Fibroblast of mammary gland (primary cell): ENCODE measurements around the gene CNGB1.
"Not testable (repeated sequence)": the region's sequence is repeated elsewhere in the genome, so short reads cannot be mapped to it uniquely, and the experiment has no call there.

Source experiments
- DNase-seq: peaks from one replicate; pipeline ENCODE4 v3.0.0-alpha.2; 2010; ENCODE audit warnings: low read depth
- H3K4me3 ChIP-seq: 2 replicates; pipeline ENCODE4 v1.5.1; 2011; ENCODE audit warnings: low read depth, mild to moderate bottlenecking, low read length, moderate library complexity; ENCODE audit not compliant: control insufficient read depth
- CTCF ChIP-seq: conservative IDR thresholded peaks from 2 replicates; pipeline ENCODE4 v1.5.1; 2011; ENCODE audit warnings: low read depth, low read length, inconsistent platforms; ENCODE audit not compliant: control insufficient read depth, insufficient read depth

Gene CNGB1

GRCh38 chr16:57918994-57919393, 51.9 kb downstream of the CNGB1 start:
- TF ChIP-seq CTCF, result no peak
- H3K4me3 ChIP-seq, result no peak overlapping the region
- DNase-seq, result no peak

GRCh38 chr16:57918444-57918843, 52.5 kb downstream of the CNGB1 start:
- TF ChIP-seq CTCF, result no peak
- no peak for DNase-seq
- H3K4me3 ChIP-seq, result no peak overlapping the region

GRCh38 chr16:57917929-57918328, 53.0 kb downstream of the CNGB1 start:
- not testable (repeated sequence) for DNase-seq, H3K4me3 ChIP-seq

GRCh38 chr16:57917489-57917888, 53.4 kb downstream of the CNGB1 start:
- not testable (repeated sequence) for DNase-seq, H3K4me3 ChIP-seq

- DNase-seq, result no peak
- no peak overlapping the region for H3K4me3 ChIP-seq
- no peak for TF ChIP-seq CTCF
Measured at GRCh38 chr16:57916735-57917438, 54.0 kb downstream of the CNGB1 start.

GRCh38 chr16:57915811-57916488, 55.0 kb downstream of the CNGB1 start:
- H3K4me3 ChIP-seq, result no peak overlapping the region
- DNase-seq, result no peak
- no peak for TF ChIP-seq CTCF

- TF ChIP-seq CTCF, result no peak
- H3K4me3 ChIP-seq, result no peak overlapping the region
- no peak for DNase-seq
Measured at GRCh38 chr16:57915267-57915666, 55.7 kb downstream of the CNGB1 start.
